Hepatocyte (in vitro differentiated cells): Measurements from ENCODE around the gene CMTM3.

Source experiments
- EZH2 ChIP-seq: fragments of 200-600 bp; sonication (generic); IDR thresholded peaks from 2 replicates; pipeline ENCODE4 v1.6.1; 2016; ENCODE audit warnings: antibody characterized with exemption, mild to moderate bottlenecking, borderline replicate concordance
- EZH2phosphoT487 ChIP-seq: fragments of 200-600 bp; sonication (generic); IDR thresholded peaks from one replicate; pipeline ENCODE4 v1.6.1; 2018; ENCODE audit warnings: antibody characterized with exemption, mild to moderate bottlenecking, low read depth, moderate library complexity; ENCODE audit not compliant: unreplicated experiment, severe bottlenecking
- TF ChIP-seq, protein P1 (sequence below): fragments of 200-600 bp; sonication (generic); IDR thresholded peaks from 2 replicates; pipeline ENCODE4 v1.5.1; 2016; ENCODE audit warnings: antibody characterized with exemption, mild to moderate bottlenecking; ENCODE audit not compliant: poor library complexity

DNA sequence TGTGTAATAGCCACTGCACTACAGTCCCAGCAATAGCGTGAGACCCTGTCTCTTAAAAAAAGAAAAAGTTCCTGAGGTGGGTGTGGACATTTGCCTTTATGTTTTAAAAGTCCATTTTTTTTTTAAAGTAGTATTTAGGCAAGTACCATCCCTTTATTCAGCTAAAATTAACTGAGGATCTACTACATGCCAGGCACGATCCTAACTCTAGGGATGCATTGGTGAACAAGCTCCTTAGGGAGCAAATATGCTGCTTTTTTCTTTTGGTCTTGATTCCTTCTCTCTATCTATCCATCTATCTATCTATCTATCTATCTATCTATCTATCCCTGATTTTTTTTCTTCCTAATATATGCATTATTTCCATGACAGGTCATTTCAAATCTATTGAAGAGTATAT lies 44.7 kb downstream of the CMTM3 start:
- TF ChIP-seq, protein P1, sequence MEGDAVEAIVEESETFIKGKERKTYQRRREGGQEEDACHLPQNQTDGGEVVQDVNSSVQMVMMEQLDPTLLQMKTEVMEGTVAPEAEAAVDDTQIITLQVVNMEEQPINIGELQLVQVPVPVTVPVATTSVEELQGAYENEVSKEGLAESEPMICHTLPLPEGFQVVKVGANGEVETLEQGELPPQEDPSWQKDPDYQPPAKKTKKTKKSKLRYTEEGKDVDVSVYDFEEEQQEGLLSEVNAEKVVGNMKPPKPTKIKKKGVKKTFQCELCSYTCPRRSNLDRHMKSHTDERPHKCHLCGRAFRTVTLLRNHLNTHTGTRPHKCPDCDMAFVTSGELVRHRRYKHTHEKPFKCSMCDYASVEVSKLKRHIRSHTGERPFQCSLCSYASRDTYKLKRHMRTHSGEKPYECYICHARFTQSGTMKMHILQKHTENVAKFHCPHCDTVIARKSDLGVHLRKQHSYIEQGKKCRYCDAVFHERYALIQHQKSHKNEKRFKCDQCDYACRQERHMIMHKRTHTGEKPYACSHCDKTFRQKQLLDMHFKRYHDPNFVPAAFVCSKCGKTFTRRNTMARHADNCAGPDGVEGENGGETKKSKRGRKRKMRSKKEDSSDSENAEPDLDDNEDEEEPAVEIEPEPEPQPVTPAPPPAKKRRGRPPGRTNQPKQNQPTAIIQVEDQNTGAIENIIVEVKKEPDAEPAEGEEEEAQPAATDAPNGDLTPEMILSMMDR, result no peak
- TF ChIP-seq EZH2, result no peak
- TF ChIP-seq EZH2phosphoT487, result no peak
